Measurements from ENCODE around the gene ZBTB16.

ZBTB16 gene

GRCh38 chr11:114052160-114052559 lies 7.4 kb upstream of the ZBTB16 start:
- no peak for TF ChIP-seq POLR2A (IDR thresholded peaks at IDR 0.05; ENCODE audit: low read length)
- no peak for TF ChIP-seq GATA1 (IDR thresholded peaks at IDR 0.05; ENCODE audit: low read depth, low read length)
- no peak for DNase-seq

- no peak for DNase-seq
- TF ChIP-seq GATA1 (IDR thresholded peaks at IDR 0.05; ENCODE audit: low read depth, low read length): no peak
- TF ChIP-seq POLR2A (IDR thresholded peaks at IDR 0.05; ENCODE audit: low read length): no peak
These were observed 6.1 kb upstream of the ZBTB16 start for GRCh38 chr11:114053406-114053805.

- TF ChIP-seq GATA1 (IDR thresholded peaks at IDR 0.05; ENCODE audit: low read depth, low read length) (no peak), POLR2A (IDR thresholded peaks at IDR 0.05; ENCODE audit: low read length) (no peak)
- DNase-seq: no peak
These were observed 4.7 kb upstream of the ZBTB16 start for GRCh38 chr11:114054806-114055205.

- TF ChIP-seq GATA1 (IDR thresholded peaks at IDR 0.05; ENCODE audit: low read depth, low read length) (no peak), POLR2A (IDR thresholded peaks at IDR 0.05; ENCODE audit: low read length) (no peak)
These were observed 3.1 kb upstream of the ZBTB16 start for GRCh38 chr11:114056409-114056808.

GRCh38 chr11:114057147-114057546 lies 2.4 kb upstream of the ZBTB16 start:
- DNase-seq: peak in 1 of 2 experiments; percentile 18
- TF ChIP-seq GATA1 (IDR thresholded peaks at IDR 0.05; ENCODE audit: low read depth, low read length): no peak
- no peak for TF ChIP-seq POLR2A (IDR thresholded peaks at IDR 0.05; ENCODE audit: low read length)

More at GRCh38 chr11:114056409-114056808, 3.1 kb upstream of the ZBTB16 start:
- DNase-seq: no peak

- no peak for DNase-seq
- TF ChIP-seq GATA1 (IDR thresholded peaks at IDR 0.05; ENCODE audit: low read depth, low read length): no peak
- no peak for TF ChIP-seq POLR2A (IDR thresholded peaks at IDR 0.05; ENCODE audit: low read length)
These were observed 1.9 kb upstream of the ZBTB16 start for GRCh38 chr11:114057605-114058004.

- TF ChIP-seq POLR2A (IDR thresholded peaks at IDR 0.05; ENCODE audit: low read length) (no peak), GATA1 (IDR thresholded peaks at IDR 0.05; ENCODE audit: low read depth, low read length) (no peak)
- DNase-seq: no peak
These were observed 1.3 kb upstream of the ZBTB16 start for GRCh38 chr11:114058026-114058706.

- TF ChIP-seq POLR2A (IDR thresholded peaks at IDR 0.05; ENCODE audit: low read length) (no peak), GATA1 (IDR thresholded peaks at IDR 0.05; ENCODE audit: low read depth, low read length) (no peak)
- no peak for DNase-seq
These were observed 637 bp upstream of the ZBTB16 start for GRCh38 chr11:114058871-114059277.

- TF ChIP-seq POLR2A (IDR thresholded peaks at IDR 0.05; ENCODE audit: low read length) (peak; percentile 61), GATA1 (IDR thresholded peaks at IDR 0.05; ENCODE audit: low read depth, low read length) (no peak)
- DNase-seq: peak; percentile 60 to 66
These were observed 477 bp downstream of the ZBTB16 start for GRCh38 chr11:114059984-114060391.

- no peak for TF ChIP-seq GATA1 (IDR thresholded peaks at IDR 0.05; ENCODE audit: low read depth, low read length)
- no peak for TF ChIP-seq POLR2A (IDR thresholded peaks at IDR 0.05; ENCODE audit: low read length)
- peak; percentile 54 to 55 for DNase-seq
These were observed 1.0 kb downstream of the ZBTB16 start for GRCh38 chr11:114060392-114061047.

- peak; percentile 41 to 54 for DNase-seq
- TF ChIP-seq POLR2A (IDR thresholded peaks at IDR 0.05; ENCODE audit: low read length): peak; percentile 39
- TF ChIP-seq GATA1 (IDR thresholded peaks at IDR 0.05; ENCODE audit: low read depth, low read length): no peak
These were observed 1.7 kb downstream of the ZBTB16 start for GRCh38 chr11:114061048-114061680.

GRCh38 chr11:114061681-114062049 lies 2.2 kb downstream of the ZBTB16 start:
- no peak for DNase-seq
- TF ChIP-seq GATA1 (IDR thresholded peaks at IDR 0.05; ENCODE audit: low read depth, low read length) (no peak), POLR2A (IDR thresholded peaks at IDR 0.05; ENCODE audit: low read length) (no peak)

- no peak for TF ChIP-seq GATA1 (IDR thresholded peaks at IDR 0.05; ENCODE audit: low read depth, low read length)
- no peak for TF ChIP-seq POLR2A (IDR thresholded peaks at IDR 0.05; ENCODE audit: low read length)
- DNase-seq: no peak
These were observed 2.8 kb downstream of the ZBTB16 start for GRCh38 chr11:114062272-114062671.

- no peak for TF ChIP-seq GATA1 (IDR thresholded peaks at IDR 0.05; ENCODE audit: low read depth, low read length)
- DNase-seq: no peak
These were observed 3.8 kb downstream of the ZBTB16 start for GRCh38 chr11:114063149-114063828.

All from erythroblast (primary cell).